ENCODE measurements around the gene AMOT.

DNA sequence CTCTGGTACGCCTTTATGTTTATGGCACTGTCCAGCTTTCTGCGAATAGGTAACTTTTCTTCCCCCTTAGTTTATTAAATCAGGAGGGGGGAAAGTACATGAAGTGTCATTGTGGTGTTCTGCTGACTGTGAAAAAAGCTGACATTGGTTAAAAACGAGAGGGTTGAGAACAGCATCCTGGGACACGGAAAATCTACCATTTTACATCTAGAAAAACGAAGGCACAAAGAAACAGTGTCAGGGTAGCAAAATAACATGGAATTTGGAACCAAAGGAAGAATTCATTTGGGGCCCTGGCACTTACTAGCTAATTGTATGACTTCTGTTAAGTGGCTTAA lies 1.2 kb upstream of the AMOT start:
- TF ChIP-seq POLR2AphosphoS5 (IDR thresholded peaks at IDR 0.05): no peak
- TF ChIP-seq, protein P1, sequence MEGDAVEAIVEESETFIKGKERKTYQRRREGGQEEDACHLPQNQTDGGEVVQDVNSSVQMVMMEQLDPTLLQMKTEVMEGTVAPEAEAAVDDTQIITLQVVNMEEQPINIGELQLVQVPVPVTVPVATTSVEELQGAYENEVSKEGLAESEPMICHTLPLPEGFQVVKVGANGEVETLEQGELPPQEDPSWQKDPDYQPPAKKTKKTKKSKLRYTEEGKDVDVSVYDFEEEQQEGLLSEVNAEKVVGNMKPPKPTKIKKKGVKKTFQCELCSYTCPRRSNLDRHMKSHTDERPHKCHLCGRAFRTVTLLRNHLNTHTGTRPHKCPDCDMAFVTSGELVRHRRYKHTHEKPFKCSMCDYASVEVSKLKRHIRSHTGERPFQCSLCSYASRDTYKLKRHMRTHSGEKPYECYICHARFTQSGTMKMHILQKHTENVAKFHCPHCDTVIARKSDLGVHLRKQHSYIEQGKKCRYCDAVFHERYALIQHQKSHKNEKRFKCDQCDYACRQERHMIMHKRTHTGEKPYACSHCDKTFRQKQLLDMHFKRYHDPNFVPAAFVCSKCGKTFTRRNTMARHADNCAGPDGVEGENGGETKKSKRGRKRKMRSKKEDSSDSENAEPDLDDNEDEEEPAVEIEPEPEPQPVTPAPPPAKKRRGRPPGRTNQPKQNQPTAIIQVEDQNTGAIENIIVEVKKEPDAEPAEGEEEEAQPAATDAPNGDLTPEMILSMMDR (IDR thresholded peaks at IDR 0.05): no peak
- TF ChIP-seq EP300 (IDR thresholded peaks at IDR 0.05): no peak

Measured in suprapubic skin (tissue), 4 donors.